Measurements from ENCODE around the gene FAM240B. TPM values are rescaled to one million over a fixed set of nuclear protein-coding genes. Genes with fewer than 3 reads are reported as not detected.

Gene FAM240B
- under 1 TPM in 1 of 3 donors, not detected in 2; 0.17 TPM for polyA plus RNA-seq (ENCODE audit: insufficient read length in 3 of 3)

- DNase-seq (ENCODE audit: low read depth in 3 of 3, low spot score in 2 of 3): peak in 2 of 3 donors; percentile 6 to 35
Observed at GRCh38 chr9:38720083-38720745, at the start of gene FAM240B. TSS of gene FAM240B (minus strand) at chr9:38720133. CDS start at chr9:38703999, 16,134 bp downstream.

GRCh38 chr9:38768351-38768761 is 48.4 kb upstream of the FAM240B start:
- DNase-seq (ENCODE audit: low read depth in 3 of 3, low spot score in 2 of 3): no peak

- peak in 2 of 3 donors; percentile 27 to 49 for DNase-seq (ENCODE audit: low read depth in 3 of 3, low spot score in 2 of 3)
Observed at GRCh38 chr9:38765101-38765500, 45.2 kb upstream of the FAM240B start.

GRCh38 chr9:38761999-38762398 is 42.1 kb upstream of the FAM240B start:
- DNase-seq (ENCODE audit: low read depth in 3 of 3, low spot score in 2 of 3): no peak

GRCh38 chr9:38761339-38761738 is 41.4 kb upstream of the FAM240B start:
- DNase-seq (ENCODE audit: low read depth in 3 of 3, low spot score in 2 of 3): no peak

GRCh38 chr9:38756702-38757101 is 36.8 kb upstream of the FAM240B start:
- DNase-seq (ENCODE audit: low read depth in 3 of 3, low spot score in 2 of 3): no peak

- no peak for DNase-seq (ENCODE audit: low read depth in 3 of 3, low spot score in 2 of 3)
Observed at GRCh38 chr9:38747941-38748340, 28.0 kb upstream of the FAM240B start.

GRCh38 chr9:38747067-38747466 is 27.1 kb upstream of the FAM240B start:
- no peak for DNase-seq (ENCODE audit: low read depth in 3 of 3, low spot score in 2 of 3)

- no peak for DNase-seq (ENCODE audit: low read depth in 3 of 3, low spot score in 2 of 3)
Observed at GRCh38 chr9:38746303-38746702, 26.4 kb upstream of the FAM240B start.

GRCh38 chr9:38744484-38744883 is 24.6 kb upstream of the FAM240B start:
- DNase-seq (ENCODE audit: low read depth in 3 of 3, low spot score in 2 of 3): no peak

GRCh38 chr9:38737246-38737645 is 17.3 kb upstream of the FAM240B start:
- no peak for DNase-seq (ENCODE audit: low read depth in 3 of 3, low spot score in 2 of 3)

- no peak for DNase-seq (ENCODE audit: low read depth in 3 of 3, low spot score in 2 of 3)
Observed at GRCh38 chr9:38734831-38735230, 14.9 kb upstream of the FAM240B start.

GRCh38 chr9:38733503-38733902 is 13.6 kb upstream of the FAM240B start:
- no peak for DNase-seq (ENCODE audit: low read depth in 3 of 3, low spot score in 2 of 3)

- DNase-seq (ENCODE audit: low read depth in 3 of 3, low spot score in 2 of 3): no peak
Observed at GRCh38 chr9:38732885-38733284, 13.0 kb upstream of the FAM240B start.

- no peak for DNase-seq (ENCODE audit: low read depth in 3 of 3, low spot score in 2 of 3)
Observed at GRCh38 chr9:38727497-38728001, 7.6 kb upstream of the FAM240B start.

GRCh38 chr9:38724754-38725153 is 4.8 kb upstream of the FAM240B start:
- DNase-seq (ENCODE audit: low read depth in 3 of 3, low spot score in 2 of 3): no peak

- DNase-seq (ENCODE audit: low read depth in 3 of 3, low spot score in 2 of 3): no peak
Observed at GRCh38 chr9:38718148-38718547, 1.8 kb downstream of the FAM240B start.

GRCh38 chr9:38715684-38716083 is 4.2 kb downstream of the FAM240B start:
- no peak for DNase-seq (ENCODE audit: low read depth in 3 of 3, low spot score in 2 of 3)

GRCh38 chr9:38713426-38713825 is 6.5 kb downstream of the FAM240B start:
- DNase-seq (ENCODE audit: low read depth in 3 of 3, low spot score in 2 of 3): no peak

GRCh38 chr9:38708759-38709158 is 11.2 kb downstream of the FAM240B start:
- no peak for DNase-seq (ENCODE audit: low read depth in 3 of 3, low spot score in 2 of 3)

GRCh38 chr9:38707885-38708637 is 11.9 kb downstream of the FAM240B start:
- no peak for DNase-seq (ENCODE audit: low read depth in 3 of 3, low spot score in 2 of 3)

- DNase-seq (ENCODE audit: low read depth in 3 of 3, low spot score in 2 of 3): no peak
Observed at GRCh38 chr9:38706493-38706892, 13.4 kb downstream of the FAM240B start.

Data from right renal cortex interstitium (tissue), 3 donors.